Hepatocyte (in vitro differentiated cells): ENCODE measurements around the gene MFSD2A.

Experiments
- CTCF ChIP-seq: fragments of 200-600 bp; sonication (generic); IDR thresholded peaks from 2 replicates; pipeline ENCODE4 v1.5.1; 2016; ENCODE audit warnings: antibody characterized with exemption, mild to moderate bottlenecking; ENCODE audit not compliant: poor library complexity
- EZH2 ChIP-seq: fragments of 200-600 bp; sonication (generic); IDR thresholded peaks from 2 replicates; pipeline ENCODE4 v1.6.1; 2016; ENCODE audit warnings: antibody characterized with exemption, mild to moderate bottlenecking, borderline replicate concordance
- EZH2phosphoT487 ChIP-seq: fragments of 200-600 bp; sonication (generic); IDR thresholded peaks from one replicate; pipeline ENCODE4 v1.6.1; 2018; ENCODE audit warnings: antibody characterized with exemption, mild to moderate bottlenecking, low read depth, moderate library complexity; ENCODE audit not compliant: unreplicated experiment, severe bottlenecking

- TF ChIP-seq CTCF (no peak), EZH2phosphoT487 (no peak), EZH2 (no peak)
These were observed 41.6 kb downstream of the MFSD2A start for GRCh38 chr1:39996396-39997004.
